EH (cell line): Measurements from ENCODE around the gene CD276.
A peak's percentile ranks its signal among the peaks of the same experiment; 100 is the strongest.
"Not testable (repeated sequence)": the region's sequence is repeated elsewhere in the genome, so short reads cannot be mapped to it uniquely, and the experiment has no call there.

Experiments
- DNase-seq: peaks from one replicate; pipeline ENCODE4 v3.0.0-alpha.2; 2015; ENCODE audit warnings: low read depth

The CD276 gene

DNA sequence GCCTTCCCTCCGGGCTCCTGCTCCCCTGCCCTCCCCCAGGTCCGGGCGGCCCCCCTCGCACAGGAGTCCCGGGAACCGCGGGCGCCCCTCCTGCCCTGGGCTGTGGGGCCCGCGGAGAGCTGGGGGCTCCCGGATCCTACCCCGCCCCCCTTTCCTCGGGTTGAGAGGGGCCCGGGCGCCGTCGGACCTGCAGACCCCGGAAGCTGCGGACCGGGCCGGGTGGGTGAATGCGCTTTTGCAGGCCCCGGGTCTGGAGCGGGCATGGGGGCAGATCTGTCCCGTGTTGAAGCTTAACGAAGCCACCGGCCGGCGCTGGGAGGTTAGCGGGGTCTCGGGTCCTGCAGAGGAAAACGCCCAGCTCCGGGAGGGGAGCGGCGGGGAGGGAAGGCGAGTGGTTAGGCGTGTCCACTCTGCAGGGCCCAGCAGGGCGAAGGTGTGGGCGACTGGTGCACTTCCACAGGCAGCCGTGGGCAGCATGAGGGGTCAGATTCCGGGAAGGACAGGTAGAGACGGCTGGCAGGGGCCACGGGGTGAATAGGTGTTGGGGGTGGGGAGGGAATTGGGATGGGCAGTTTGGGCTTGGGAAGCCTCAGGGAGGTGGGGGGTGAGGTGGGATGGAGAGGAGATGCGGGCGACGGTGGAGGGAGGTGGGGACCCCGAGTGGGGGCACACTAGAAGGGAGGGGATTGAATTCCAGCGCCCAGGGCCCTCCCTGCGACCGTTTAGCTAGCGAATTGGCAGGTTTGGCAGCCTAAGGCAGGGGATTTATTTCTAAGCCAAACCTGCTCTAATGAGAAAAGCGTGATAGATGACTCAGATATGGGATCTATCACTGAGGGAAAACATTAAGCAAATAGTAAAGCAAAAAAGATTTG, 635 bp downstream of the CD276 start:
- DNase-seq, result peak; percentile 60

DNA sequence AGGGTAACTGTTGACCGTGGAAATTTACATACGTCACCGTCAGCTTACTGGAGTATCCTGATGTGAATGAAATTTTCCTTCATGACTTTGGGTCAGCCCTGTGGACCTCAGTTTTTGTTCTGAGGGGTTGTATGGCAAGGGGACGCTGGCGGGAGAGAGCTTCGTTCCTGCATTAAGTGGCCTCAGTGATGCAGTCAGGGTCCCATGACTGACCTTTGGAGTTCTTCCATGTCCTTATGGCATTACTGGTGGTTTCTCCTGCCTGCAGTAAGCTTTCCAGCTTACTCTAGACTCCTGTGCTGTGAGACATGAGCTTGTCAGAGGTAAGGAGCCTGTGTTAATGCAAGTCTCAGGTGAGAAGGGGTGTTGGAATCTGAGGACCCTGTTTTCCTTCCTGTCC, 1.8 kb downstream of the CD276 start:
- DNase-seq, result no peak

DNA sequence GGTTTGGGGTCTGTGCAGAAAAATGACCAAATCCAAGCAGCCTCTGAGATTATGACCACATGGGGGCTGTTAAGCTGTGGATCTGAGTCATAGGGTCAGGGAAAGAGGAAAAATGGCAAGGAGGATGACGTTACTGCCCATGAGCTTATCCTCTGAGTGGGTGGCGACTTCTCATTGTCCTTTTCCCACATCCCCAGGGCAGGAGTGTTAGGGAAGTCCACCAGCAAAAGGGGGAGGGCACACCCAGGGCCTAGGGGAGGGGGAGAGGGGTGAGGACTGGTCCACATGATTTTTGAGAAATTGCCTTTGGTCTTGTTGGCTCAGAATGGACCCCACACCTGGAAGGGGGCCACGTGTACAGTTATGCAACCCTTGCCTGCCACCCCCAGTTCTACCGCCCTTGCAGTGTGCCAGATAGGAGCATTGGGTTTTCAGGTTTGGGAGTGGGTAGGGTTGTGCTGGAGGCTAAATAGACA, 2.6 kb downstream of the CD276 start:
- peak; percentile 92 for DNase-seq

DNA sequence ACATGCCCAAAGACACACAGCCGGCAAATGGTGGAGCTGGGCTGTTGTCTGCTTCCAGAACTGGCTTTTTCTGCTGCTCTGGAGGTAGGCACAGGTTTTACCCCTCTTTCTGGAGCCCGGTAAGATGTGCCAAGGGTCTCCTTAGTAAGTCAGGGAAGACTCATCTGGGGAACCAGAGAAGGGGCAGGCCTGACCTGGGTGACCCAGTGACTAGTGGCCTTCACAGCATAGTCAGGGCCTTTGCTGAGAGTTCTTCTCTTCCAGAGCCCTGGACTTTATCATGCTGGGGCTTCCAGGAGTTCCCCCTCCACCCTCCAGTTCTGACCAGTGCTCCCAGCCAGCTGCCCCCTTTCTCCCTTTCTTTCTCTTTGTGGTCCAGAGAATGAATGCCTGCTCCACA, 3.2 kb downstream of the CD276 start:
- no peak for DNase-seq

DNA sequence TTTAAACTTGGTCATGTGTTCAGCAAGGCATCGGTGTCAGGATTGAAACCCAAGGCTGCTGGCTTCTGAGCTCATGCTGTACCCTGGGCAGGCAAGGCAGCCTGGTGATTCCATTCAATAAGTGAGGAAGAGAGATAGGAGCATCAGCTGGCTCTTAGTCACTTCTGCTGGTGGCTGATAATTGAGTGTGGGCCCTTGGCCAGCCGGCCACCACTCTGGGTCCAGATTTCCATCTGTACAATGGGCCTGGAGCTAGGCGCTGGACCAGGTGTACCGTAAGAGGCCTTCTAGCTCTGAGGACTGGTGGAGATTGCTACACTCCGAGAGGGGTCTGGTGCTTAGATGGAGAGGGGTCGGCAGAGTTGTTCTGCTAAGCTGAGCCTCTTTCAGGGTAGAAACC, 4.3 kb downstream of the CD276 start:
- peak; percentile 44 for DNase-seq

DNA sequence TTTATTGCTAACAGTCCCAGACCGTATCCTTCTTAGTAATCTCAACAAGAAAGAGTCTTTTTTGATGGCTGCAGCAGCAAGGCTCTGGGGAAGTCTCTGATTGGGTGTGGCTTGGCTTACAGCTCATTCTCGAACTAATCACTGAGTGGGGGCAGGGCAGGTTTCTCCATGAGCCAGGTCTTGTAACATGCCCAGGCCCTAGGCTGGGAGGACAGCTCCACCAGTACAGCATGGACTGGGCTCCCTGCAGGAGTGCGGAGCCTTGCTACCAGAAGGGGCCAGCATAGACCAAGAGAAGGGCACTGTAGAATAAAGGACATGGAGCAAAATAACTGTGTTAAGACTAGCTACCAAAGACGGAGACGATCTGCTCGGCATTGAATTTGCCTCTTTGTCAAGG, 7.2 kb downstream of the CD276 start:
- DNase-seq, result peak; percentile 79

DNA sequence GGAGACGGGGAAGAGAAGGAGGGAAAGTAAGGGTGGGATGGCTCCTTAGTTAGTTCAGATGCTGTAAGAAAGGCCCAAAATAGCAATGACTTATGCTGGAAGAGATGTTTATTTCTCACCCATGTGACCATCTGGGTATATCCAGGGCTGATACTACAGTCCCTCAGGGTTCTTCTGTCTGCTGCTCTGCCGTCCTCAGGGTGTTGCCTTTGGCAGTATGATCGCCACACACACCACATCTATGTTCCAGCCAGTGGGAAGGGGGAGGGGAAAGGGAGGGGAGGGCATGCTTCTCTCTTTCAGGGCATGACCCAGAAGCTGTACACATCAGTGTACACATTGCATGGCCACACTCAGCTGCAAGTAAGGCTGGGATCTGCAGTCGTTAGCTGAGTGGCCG, 10.2 kb downstream of the CD276 start:
- peak; percentile 72 for DNase-seq

DNA sequence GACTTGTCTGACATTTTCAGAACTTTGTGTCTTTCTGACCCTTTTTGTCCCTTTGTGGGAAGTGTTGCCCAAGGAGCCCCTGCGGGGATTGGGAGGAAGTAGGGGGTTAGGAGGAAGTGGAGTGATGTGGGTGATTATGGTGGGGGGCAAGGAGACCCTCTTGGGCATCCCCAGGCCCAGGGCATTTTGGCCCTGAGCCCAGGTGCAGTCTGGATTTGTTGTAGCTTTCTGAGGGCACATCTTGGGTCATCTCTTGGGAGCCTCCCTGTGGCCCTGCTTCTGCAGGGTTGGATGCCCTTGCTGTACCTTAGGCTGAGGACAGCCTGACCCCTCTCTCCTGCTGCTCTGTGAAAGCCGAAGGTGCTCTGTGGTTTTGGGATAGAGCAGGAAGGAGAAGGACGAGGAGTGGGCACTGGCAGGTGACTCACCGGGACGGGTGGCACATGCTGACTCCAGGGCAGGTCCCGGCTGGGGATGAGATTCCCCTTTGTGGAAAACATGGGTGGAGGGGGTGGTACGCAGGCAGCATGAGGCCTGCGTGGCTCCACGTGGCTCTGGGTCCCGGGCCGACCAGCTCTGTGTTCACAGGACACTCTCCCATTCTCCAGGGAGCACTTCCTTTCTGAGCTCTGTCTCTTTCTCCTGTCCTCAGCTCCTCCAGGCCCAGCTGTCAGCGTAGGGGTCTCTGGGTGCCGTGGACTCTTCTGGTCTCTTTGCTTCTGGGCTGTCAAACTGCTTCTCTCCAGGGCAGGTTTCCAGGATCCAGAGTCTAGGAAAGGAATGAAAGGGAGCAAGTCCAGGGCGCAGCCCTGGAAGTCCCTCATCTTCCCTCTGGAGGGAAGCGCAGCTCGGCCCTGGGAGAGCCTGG, 11.8 kb downstream of the CD276 start:
- DNase-seq, result no peak

DNA sequence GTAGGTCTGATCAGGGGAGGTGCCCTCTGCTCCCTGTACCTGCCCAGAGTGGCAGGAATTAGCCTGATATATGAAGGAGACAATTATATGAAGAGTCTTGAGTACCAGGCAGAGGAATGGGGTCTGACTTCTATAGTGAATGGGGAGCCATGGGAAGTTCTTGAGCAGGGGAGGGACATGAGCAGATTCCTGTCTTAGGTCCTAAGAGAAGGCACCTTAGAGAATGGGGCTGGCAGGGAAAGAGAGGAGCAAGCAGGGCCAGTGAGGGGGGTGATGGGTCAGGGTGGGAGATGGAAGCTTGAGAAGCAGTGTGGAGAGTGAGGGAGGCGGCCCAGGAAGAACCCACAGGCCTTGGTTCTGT, 12.4 kb downstream of the CD276 start:
- DNase-seq, result no peak

DNA sequence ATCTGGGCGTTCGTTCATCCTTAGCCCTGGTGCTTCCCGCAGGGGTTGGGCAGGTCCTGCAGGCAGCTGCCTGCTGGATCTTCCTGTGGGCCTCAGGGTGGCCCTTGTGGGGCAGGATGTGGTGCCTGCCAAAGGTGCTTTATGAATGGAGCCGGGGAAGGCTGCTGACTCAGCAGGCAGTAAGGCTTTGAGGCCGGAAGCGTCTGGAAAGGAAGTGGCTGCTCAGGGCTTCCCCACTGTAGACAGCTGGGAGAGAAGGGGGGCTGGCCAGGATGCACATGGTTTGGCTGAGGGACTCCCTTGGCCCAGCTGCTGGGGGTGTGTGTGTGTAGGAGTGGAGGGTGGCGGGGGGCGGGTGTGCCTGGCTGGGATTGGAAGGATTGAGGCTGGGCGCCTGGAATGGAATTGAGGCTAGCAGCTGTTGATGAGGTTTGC, 12.9 kb downstream of the CD276 start:
- peak; percentile 94 for DNase-seq

DNA sequence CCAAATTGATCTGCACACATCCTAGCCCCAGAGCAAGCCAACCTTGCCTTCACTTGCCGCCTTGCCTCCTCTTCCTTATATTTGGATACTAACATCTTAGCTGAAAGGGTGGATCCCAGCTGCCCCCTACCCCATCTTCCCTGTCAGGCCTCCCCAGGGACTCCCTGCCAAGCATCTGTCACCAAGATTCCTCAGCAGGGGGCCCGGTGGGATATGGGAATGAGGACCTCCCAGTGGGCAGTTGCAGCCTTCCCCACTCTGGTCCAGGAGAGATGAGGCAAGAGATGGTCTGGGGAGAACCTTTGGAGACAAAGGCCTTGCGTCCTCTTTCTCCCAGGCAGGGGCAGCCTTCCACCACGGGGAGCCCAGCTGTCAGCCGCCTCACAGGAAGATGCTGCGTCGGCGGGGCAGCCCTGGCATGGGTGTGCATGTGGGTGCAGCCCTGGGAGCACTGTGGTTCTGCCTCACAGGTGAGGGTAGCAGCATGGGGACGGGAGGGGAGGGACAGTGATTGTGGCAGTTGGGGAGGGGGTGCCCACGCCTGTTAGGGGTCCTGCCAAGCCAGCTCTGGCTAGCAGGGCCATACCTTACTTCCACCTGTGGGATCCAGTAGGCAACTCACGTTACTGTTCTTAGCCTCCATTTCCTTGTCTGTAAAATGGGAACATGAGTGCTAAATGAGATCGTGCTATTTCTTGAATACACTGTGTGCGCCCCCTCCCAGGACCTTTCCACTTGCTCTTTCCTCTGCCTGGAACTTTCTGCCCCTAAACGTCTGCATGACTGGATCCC, 15.3 kb downstream of the CD276 start:
- DNase-seq, result no peak

DNA sequence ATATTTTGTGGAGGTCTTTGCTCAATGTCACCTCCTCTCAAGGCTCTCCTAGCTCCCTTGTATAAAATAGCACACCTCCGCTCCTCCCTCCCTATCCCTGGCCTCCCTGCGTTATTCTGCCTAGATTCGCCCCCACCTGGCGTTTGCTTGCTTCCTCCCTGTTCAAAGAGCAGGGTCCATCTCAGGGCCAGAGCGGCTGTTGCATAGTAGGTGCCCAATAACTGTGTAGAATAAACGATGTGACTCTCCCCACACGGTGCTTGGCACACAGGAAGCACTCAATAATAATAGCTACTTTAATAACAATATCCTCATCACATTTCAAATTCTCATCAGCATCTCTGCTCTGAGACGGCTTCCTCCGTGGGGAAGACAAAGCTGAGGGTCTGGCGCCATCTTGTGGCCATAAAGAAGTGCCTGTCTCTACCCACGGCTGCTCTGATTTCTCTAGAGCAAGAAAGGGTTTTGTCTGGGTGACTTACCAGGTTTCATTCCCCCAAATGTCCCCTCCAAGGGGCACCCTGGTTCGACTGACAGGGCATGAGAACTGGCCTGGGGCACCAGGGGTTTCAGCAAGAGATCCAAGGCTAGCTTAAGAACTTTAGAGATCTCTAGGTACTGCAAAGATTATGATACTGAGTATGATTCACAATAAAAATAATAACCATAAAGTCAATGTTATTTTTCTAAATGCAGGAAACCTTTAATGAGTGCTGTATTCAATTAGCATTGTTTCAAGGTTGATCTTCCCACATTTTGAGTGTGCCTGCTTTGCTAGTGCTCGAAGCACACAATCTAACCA, 16.1 kb downstream of the CD276 start:
- peak; percentile 82 for DNase-seq

DNA sequence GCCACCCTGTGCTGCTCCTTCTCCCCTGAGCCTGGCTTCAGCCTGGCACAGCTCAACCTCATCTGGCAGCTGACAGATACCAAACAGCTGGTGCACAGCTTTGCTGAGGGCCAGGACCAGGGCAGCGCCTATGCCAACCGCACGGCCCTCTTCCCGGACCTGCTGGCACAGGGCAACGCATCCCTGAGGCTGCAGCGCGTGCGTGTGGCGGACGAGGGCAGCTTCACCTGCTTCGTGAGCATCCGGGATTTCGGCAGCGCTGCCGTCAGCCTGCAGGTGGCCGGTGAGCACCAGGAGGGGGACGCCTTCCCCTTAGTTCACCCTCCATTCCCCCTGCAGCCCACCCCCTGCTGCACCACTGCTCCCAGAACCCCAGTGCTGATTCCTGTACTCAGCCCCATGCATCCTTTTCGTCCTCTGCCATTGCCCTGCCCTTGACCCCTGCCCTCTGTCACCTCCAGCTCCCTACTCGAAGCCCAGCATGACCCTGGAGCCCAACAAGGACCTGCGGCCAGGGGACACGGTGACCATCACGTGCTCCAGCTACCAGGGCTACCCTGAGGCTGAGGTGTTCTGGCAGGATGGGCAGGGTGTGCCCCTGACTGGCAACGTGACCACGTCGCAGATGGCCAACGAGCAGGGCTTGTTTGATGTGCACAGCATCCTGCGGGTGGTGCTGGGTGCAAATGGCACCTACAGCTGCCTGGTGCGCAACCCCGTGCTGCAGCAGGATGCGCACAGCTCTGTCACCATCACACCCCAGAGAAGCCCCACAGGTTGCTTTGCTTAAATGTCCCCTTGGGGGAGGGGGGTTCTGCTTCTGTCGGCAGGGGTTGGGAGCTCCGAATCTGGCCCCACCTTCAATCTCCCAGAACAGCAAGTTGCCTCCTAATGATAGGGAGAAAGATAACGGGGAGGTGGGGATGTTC, 18.4 kb downstream of the CD276 start:
- not testable (repeated sequence) for DNase-seq

DNA sequence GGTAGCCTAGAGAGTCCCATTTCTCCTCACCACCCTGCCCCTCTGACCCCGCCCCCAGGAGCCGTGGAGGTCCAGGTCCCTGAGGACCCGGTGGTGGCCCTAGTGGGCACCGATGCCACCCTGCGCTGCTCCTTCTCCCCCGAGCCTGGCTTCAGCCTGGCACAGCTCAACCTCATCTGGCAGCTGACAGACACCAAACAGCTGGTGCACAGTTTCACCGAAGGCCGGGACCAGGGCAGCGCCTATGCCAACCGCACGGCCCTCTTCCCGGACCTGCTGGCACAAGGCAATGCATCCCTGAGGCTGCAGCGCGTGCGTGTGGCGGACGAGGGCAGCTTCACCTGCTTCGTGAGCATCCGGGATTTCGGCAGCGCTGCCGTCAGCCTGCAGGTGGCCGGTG, 19.4 kb downstream of the CD276 start:
- not testable (repeated sequence) for DNase-seq

DNA sequence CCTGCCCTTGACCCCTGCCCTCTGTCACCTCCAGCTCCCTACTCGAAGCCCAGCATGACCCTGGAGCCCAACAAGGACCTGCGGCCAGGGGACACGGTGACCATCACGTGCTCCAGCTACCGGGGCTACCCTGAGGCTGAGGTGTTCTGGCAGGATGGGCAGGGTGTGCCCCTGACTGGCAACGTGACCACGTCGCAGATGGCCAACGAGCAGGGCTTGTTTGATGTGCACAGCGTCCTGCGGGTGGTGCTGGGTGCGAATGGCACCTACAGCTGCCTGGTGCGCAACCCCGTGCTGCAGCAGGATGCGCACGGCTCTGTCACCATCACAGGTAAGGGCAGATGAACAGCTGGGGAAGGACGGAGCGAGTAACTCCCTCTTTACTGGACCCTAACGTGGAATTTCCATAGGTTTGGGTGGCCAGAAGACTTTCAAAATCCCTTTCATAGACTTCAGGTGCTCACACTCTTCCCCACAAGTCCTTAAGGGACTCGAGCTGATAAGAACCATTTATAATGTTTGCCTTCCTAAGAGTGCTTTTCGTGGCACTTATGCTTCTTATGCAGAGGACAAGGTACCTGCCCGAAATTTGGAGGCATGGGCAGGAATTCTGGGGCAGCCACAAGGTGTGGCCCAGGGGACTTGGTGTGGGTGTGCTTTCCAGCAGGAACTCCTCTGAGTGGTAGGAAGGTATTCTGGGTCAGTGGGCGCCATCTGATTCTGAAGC, 20.1 kb downstream of the CD276 start:
- not testable (repeated sequence) for DNase-seq

DNA sequence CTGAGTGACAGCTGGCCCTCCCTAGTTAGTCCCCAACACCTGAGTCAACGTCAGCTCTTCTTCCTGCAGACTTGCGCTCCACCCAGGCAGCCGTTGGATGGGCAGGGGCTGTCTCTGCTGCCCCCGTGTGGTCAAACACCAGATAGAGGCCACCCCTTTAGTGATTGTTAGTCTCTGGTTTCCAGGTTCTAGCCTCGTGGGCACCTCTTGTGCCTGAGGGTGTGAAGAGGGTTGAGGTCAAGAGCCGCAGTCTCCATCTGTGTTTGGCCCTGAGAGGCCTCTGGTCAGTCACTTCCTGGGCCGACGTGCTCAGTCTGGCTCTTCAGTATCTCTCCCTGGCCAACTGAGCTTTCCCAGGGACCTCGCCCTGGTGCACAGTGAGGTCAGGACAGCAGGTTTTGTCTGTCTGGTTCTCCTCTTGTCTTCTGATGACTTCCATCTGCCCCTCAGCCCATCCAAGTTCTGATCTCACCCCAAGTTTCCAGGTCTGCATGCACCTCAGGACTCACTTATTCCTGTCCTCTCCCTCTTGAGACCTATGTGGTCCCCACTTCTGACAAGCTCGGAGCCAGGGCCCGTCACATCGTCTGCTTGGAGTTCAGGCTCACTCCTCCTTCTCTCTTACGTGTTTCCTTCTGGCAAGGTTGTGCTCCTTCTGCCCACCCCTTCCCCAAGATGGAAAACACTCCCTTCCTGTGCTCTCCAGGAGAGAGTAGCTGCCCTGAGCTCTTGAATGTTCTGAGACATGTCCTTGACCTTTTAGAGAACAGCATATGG, 20.9 kb downstream of the CD276 start:
- DNase-seq, result peak; percentile 58

DNA sequence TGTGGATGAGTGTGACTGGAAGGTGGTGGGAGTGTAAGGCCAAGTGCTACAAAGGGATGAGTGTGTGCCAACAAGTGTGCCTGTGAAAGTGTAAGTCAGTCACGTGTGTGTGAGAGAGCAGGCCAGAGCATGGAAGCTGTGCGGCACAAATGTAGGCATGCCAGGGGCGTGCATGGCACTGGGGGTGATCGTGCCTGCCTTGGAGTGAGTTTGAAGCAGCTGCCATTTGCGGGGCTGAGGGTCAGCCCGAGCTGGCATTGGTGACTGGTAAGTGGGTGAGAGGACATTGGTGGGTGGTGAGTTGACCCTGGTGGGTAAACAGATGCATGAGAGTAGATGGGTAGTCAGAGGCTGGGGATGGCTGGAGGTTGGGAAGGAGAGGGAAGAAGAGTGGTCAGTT, 24.5 kb downstream of the CD276 start:
- no peak for DNase-seq

DNA sequence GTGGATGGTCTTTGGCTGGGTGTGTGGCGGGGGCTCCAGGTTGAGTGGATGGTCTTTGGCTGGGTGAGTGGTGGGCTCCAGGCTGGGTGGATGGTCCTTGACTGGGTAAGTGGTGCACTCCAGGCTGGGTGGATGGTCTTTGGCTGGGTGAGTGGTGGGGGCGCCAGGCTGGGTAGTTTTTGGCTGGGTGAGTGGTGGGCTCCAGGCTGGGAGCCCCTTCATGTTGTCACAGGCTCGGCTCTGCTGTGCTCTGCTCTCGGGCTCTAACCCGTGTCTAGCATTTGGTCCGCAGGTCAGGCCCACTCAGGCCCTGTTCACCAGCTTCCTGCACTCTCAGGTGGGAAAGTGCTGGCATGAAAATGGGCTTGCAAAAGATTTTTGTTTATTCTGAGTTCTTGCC, 25.1 kb downstream of the CD276 start:
- DNase-seq, result no peak

DNA sequence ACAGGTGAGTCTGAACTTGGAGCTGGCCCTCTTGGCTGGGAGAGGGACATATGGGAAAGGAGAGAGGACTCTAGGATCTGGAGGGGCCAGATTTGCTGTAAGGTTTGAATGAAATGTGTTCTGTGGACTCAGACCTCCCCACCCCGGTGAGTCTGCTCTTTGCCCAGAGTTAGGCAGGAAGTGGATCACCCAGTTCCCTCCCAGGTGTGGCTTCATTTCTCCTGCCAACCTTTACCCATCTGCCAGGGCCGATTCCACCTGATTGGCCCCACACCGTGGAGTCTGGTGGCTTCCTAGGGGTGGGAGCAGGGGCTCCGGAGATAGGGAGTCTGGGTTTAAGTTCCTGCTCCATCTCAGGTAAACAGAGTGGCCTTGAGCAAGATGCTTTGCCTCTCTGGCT, 25.5 kb downstream of the CD276 start:
- no peak for DNase-seq
